ENCODE measurements around the gene ARHGAP23.
"Not testable (repeated sequence)": the region's sequence is repeated elsewhere in the genome, so short reads cannot be mapped to it uniquely, and the experiment has no call there.

ARHGAP23 gene

DNA sequence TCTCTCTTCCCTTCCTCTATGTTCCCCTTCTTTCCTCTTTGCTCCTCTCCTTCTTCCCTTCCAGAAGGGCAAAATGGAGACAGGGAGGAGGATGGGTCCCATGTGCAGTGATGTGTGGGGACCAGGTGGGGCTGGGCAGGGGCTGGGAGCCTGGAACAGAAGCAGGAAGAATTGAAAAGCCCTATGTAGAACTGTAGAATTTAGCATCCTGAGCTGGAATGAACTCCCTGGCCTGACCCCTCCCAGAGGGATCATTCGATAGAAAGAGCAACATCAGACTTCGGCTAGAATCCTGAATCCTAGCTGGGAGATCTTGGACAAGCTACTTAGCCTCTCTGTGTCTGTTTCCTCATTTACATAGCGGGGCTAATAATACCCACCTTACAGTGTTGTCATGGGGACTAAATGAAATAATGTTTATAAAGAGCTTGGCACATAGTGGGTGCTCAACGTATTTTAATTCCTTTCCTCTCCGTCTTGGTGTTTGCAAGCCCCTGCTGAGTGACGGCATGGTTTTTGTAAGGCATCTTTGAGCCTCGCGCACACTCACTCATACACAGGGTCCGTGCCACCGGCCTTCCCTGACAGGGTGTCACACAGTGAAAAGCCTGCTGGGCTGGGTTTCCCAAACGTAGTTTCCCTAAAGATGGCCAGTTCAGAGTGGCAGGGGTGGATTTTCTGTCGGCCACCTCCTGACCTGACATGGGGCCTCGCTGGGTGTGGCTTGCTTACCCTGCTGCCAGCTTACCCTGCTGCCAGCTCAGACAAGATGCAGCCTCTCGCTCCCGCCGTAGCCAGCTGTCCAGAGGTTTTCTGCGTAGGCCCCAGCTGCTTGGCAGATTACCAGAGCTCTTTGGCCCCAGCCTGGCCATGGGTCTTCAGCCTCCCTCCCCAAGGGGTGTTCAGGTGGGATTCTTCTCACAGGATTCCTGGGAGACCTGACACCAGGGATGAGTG is 6.1 kb upstream of the ARHGAP23 start:
- DNase-seq, result peak; percentile 47 to 75

DNA sequence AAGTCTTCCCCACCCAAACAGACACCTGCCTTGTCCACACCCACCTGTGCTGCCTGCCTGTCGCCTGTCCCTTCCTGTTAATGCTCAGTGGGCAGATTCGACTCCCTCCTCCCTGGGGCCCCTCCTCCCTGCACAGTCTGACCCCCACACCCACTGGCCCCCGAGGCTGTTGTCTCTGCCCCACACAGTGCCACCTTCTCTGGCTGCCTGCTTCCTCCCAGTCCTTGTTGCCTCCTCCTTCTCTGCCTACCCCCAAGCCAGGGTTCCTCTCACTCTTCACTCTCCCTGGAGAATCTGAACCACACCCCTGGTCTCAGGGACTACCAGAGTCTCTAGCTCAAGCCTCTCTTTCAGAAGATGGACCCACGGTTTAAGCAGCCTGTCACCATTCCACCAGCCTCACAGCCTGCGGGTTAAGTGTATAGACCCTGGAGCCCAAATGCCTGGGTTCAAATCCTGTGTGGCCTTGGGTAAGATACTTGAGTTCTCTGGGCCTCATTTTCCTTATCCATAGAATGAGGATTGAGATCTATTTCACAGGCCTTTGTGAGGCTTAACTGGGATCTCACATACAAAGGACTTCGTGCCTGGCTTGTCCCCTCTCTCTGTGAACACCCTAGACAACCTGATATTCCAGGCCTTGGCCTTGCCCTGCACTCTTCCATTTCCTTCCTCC is 3.8 kb upstream of the ARHGAP23 start:
- DNase-seq, result no peak

DNA sequence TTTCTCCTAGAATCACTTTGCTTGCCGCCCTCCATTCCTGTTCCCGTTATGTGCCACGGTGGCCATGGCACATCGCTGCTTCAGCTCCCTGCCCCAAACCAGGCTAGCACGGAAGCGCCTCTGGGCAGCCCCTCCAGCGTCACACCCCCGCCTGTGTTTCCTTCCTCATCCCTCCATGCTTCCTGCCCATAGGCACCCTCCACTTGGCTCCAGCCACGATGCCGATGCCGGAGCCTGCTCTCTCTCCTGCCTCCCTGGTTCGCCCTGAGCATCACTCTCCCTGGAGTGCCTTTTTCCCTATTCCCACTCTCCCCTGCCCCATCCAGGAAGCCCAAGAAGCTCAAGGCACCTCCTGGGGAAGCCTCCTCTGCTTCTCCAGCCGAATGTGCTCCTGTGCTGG is 3.2 kb upstream of the ARHGAP23 start:
- no peak for DNase-seq

DNA sequence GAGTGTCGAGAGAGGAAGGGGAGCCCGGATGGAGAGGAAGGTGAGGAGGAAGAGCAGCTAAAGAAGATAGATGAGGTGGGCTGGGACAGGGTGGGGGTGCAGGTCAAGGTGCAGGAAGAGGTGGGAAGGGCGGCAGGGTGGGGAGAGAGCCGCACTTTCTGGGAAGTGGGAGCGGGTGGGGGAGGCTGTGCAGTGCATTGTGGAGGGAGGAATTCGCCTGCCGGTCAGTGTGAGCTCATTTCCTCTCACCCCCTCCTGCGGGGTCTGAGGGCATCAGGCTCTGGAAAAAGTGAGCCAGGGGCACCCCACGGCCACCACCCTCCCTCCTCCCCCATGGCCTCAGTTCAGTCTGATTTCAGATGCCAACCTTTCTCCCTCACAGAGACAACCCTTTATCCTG is 2.5 kb upstream of the ARHGAP23 start:
- DNase-seq, result no peak

DNA sequence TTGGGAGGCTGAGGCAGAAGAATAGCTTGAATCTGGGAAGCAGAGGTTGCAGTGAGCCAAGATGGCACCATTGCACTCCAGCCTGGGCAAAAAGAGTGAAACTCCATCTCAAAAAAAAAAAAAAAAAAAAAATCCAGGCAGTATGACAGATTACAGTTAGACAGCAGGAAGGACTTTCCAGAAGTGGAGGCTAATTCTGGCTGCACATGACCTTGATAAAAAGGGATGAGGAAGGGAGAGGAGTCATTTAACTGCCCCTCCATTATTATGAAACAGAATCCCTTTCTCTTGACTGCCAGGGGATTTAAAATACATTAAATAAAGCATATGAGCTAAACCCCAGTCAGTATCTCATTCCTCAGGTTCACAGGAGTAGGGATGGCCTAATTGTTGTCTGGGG is 1.8 kb upstream of the ARHGAP23 start:
- no peak for DNase-seq

DNA sequence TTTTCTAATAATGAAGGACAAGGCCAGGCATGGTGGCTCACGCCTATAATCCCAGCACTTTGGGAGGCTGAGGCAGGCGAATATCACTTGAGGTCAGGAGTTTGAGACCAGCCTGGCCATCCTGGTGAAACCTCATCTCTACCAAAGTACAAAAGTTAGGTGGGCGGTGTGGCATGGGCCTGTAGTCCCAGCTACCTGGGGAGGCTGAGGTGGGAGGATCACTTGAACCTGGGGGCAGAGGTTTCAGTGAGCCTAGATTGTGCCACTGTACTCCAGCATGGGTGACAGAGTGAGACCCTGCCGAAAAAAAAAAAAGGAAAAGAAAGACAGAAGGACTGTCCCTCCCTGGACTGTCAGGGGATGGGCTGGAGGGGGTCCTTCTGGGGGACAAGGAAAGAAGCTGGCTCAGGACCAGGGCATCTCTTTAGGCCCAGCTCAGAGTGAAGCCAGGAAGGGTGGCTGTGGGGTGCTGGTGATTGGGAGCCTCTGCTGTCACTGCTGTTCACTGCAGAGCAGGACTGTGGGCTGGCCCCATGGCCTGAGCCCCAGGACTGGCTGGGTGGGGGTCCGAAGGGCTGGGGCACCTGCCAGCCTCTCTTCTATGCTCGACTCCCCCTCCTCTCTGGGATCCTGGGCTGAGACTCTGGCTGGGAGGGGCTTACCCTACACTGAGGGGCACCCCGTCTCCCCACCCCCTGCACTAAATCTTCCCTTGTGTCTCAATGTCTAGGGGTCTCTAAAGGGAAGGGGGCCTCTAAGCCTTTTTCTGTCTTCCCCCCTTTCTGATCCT is 909 bp upstream of the ARHGAP23 start:
- DNase-seq, result no peak

DNA sequence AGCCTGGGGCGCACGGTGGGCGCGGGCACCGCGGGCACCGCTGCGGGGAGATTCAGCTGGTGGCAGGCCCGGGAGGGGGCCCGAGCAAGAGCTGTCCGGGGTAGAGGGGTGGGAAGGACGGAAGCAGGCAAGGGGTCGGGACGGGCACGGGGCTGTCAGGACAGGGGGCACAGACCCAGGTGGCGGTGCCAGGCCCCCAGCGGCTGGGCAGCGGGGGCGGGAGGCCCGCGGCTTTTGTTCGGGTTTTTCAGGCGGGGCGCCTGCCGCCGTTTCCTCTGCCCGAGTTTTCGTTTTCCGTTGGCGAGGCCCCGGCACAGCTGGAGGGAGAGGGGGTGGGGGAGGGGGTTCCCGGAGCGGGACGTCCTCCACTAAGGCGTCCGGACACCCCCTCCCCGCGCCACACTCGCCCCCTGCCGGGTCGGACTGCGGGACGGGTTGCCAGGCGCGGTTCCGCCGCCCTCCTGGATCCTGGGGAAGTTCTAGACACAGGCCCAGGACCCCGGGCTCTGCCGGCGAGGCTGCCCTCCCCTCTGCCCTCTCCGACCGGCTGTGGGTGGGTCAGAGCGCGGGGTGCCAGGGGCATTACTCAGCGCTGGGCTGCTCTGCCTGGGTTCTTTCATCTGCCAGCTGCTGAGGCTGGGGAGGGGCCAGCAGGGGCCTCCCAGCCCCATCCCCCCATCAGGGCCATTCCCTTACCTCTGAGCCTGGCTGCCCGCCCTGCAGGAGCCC is 543 bp downstream of the ARHGAP23 start:
- no peak for DNase-seq

DNA sequence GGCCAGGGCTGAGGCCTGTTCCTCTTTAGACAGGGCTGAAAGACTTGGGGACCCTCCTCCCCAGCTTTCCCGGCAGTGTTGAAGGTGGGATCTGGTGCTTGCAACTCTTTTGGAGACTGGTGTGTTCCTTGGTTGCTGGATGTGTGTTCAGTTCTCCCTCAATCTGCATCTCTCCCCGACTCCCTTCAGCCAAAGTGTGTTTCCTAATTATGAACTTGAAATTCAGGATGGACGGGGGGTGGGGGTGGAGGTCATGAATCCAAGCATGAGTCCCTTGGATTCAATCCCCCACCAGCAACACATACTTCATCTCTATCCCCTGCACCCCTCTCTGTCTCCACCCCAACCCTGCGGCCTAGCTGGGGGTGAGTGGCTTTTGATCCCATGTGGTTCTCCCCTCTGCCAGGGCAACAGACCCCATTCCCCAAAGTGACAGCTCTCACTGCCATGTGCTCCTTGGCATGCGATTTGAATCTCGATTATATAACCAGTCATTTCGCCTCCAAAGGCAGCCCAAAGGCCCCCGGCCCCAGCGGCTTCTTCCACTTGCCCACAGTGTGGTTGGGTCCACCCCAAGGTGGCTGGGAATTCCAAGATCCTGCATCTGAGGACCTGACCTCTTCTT is 1.3 kb downstream of the ARHGAP23 start:
- no peak for DNase-seq

DNA sequence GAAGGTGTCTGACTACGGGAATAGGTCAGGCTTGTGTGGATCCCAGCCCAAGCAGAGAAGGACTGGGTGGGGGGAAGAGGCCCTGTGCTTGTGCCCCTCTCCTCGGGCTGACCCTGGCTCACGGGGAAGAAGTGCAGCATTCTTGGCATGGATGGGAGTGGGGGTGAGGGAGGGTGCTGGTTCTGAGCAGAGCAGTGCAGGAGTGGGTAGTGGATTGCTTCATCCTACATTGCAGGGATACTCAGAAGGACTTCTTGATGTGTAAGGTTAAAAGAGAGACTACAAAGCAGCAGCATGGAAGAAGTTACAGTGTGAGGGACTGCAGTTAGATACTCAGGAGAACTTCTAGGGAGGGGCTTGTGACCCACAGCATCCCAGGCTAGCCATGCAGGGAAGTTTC is 2.1 kb downstream of the ARHGAP23 start:
- no peak for DNase-seq

DNA sequence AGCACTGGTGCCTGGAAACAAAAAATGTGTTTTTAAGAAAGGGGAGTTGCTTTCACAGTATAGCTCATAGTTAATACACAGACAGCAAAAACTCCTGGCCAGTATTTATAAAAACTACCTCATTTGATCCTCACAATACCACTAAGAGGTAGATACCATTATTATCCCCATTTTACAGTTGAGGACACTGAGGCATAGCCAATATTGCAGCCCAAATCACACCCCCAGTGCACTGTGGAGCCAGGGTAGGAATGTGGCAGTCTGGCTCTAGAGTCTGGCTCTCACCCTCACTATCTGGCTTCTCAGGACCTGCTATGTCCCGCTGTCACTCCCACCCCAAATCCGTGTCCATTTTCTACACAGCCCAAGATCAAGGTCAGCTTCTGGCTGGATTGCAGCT is 2.6 kb downstream of the ARHGAP23 start:
- no peak for DNase-seq

DNA sequence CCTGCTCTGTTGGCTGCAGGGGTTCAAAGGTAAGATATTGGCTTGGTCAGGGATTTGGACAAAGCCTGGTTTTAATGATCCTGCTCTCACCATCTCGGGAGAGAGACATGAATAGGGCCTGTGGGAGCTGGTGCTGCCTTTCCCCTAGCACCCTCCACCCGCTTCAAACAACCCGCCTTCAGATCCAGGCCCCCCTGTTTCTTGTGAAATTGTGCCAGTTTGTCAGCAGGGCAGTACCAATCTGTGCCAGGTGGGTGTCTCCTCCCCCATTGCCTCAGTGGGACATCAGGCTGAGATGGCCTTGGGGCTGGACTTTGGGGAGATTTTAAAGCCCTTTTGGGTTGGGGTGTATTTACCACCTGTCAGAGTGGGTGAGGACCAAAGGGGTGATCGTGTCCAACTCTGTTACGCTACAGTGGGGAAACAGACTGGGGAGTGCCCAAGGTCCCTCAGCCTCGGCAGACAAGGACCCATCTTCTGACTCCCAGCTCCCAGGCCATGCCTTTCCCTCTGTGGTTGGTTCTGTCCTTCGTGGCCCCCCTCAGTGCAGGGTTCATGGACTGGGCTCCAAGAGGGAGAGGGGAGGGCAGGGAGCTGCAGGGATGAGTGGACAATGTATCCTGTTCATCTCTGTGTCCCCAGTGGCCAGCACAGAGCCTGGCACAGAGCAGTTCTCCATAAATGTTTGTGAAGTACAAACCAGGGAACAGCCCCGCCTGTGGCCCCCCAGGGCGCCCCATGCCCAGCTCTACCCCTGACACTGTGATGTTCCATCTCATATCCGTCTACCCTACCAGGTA is 3.3 kb downstream of the ARHGAP23 start:
- no peak for DNase-seq

DNA sequence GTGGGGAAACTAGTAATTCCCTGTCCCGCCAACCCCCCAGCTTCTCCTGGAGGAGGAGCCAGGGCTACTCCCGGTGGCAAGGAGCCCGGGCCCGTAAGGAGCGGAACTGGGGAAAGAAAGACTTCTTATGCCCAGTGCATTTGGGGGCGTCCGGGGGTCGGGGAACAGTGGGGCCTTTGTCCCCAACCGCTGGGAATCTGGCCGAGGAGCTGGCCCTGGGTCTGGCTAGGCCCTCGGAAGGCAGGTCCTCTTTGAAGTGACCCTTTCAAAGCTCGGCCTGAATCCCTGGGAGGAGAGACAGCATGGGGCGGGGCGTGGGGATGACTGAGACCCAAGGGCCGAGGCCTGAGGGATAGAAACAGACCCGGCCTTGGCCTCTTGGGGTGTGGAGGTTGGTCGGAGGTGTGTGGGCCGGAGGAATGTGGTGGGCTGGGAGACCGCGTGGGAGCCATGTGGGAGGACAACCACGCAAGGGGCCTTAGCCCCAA is 6.0 kb downstream of the ARHGAP23 start:
- DNase-seq, result no peak

DNA sequence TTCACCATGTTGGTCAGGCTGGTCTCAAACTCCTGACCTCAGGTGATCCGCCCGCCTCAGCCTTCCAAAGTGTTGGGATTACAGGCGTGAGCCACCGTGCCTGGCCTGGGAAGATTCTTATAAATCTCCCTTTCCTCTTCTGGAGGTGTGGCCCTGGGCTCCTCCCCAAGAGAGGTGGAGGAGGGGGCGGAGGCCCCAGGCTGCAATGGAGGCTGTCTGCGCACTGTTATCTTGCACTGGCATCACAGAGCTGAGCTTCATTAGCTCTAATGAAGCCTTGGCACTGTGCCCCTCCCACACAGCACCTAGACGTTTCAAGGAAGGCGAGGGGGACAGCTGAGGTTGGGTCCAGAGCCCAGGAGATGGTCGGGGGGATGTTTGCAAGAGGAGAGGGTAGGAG is 7.5 kb downstream of the ARHGAP23 start:
- no peak for DNase-seq

DNA sequence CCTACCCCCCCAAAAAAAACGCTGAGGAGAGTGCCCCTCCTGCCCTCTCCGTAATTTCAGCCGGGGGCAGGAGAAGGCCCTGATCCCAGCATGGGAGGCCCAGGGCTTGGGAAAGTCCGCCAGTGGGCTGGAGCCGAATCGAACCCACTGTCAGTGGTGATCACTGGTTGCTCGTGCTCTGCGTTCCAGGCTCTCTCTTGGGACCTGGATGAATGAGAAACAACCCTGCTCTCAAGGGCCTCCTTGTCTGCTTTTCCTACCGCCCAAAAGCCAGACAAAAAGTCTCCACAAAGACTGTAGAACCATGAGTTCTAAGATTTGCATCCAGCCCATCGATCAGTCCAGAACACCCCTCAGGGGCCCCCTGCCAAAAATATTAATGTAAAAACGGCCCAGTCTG is 8.1 kb downstream of the ARHGAP23 start:
- DNase-seq, result no peak

DNA sequence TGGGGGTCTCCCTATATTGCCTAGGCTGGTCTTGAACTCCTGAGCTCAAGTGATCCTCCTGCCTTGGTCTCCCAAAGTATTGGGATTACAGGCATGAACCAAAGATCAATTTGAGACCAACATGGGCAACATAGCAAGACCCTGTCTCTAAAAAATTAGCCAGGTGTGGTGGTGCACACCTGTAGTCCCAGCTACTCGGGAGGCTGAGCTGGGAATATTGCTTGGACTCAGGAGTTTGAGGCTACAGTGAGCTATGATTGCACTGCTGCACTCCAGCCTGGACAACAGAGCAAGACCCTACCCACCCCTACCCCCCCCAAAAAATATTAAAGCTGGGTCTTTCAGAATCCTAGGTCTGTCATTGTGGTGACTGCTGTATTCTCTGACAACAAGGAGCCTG is 9.0 kb downstream of the ARHGAP23 start:
- not testable (repeated sequence) for DNase-seq

DNA sequence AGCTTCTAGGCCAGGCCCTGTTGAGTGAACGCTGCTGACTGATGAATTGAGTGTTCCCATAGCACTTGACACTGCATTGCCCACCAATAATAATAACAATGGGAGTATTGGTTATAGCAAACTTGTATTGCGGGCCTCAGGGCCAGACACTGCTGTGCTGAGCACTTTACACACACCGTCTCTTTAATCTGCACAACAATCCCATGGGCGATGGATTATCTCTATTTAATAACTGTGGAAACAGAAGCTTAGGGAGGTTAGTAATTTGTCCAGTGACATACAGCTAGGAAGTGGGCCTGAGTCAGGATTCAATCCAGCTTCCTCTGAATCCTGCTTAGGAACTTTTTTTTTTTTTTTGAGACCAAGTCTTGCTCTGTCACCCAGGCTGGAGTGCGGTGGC is 11.2 kb downstream of the ARHGAP23 start:
- no peak for DNase-seq

DNA sequence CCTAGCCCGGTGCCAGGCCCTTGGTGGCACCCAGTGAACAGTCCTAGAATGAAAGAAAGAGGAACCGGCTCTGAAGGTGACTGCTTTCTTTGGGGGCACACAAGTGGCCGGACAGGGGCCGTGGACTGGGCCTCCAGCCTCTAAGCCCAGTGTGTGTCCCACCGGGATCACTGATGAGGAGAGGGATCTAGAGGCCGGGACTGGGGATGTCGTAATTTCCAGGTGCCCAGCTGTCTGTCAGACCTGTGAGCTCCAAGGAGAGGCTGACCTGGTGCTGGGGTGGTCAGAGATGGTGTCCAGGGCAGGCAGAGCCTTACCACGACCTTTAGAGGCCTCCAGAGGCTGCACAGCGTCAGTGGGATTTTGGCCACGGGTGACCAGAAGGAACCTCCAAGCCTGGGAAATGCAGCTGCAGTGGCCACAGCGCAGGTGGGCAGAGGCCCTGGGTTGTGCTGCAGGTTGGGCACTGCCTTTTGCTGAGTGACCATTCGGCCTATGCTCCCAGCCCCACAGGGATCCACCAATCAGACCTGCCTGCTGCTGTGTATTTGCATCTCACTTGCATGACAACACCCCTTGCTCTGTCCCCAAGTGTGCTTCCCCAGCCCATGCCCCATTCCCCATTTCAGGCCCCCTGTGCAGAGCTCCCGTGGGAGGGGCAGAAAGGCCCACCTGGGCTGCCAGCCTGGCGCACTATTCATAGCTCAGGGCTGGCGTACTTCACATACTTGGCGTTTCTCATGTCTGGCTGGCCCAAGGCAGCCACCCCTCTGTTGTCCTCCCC is 12.5 kb downstream of the ARHGAP23 start:
- DNase-seq, result no peak

DNA sequence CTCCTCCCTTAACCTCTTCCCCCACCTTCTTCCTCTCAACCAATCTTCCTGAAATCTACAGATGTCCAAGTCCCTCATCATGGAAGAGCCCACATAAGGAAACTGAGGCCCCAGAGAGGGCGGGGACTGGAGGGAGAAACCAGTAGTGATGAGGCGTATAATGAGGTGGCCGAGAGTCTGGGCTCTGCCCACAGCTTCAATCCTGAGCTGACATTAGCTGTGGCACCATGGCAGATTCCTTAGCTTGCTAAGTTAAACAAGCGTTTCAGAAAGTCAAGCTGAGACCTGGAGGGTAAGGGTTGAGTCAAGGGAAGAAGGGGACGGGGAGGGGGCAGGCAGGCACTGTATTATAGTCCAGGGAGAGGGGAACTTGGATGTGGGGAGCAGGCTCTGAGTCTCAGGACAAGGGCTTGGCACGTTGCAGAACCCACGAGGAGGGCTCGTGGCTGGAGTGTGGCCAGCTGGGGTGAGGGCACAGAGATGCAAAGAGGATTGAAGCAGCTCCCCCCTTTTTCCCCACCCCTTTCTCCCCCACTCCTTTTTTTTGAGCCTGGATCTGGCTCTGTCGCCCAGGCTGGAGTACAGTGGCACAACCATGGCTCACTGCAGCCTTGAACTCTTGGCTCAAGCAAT is 13.3 kb downstream of the ARHGAP23 start:
- DNase-seq, result no peak

DNA sequence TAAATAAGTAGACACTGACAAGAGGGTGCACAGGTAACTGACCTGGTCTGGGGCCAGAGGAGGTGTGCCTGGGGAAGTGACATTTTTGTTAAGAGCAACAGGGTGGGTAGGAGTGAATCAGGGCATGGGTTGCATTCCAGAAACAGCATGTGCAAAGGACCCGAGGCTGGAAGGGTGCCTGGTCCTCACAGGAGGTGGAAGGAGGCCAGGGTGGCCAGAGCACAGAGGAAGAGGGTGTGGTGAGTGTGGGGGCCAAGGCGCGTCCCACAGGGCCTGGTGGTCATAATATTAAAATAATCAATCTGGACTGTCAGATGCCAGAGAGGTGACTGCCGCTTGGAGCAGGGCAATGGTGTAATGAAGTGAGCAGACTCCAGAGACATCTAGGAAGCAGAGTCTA is 14.3 kb downstream of the ARHGAP23 start:
- no peak for DNase-seq
